ENCODE measurements around the gene GALNT15. TPM values are rescaled to one million over a fixed set of nuclear protein-coding genes. Genes with fewer than 3 reads are reported as not detected.

The GALNT15 gene
- total and polyA plus RNA-seq, 4 donors, result under 0.01 to 2.8 (median 1.3) TPM

DNA sequence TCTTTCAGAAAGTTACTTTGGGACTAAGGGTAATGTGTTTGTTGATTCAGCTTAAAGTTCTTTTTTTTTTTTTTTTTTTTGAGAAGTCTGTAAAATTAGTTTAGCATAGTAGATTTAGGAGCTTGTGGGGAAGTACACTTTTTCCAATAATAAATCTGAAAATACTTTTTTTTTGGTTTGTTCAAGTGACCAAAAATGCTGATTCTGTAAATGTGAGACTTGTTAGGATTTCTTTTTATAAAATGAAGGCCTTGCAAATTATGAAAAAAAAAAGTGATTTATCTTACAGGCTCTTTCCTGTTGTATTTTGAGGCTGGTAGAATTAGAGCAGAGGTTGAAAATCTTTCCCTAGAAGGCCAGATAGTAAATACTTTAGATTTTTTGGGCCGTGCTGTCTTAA, 98.1 kb downstream of the GALNT15 start:
- no peak for DNase-seq (ENCODE audit: low spot score)
- peaks cover 0 to 30% (median 19%) of the 10 kb centered on the region in 4 donors for H3K36me3 ChIP-seq (ENCODE audit: control insufficient read depth in 4 of 4, insufficient read depth in 3 of 4, low read depth in 1 of 4, low read length in 3 of 4)
- no peak overlapping the region for H3K27ac ChIP-seq (ENCODE audit: low read depth in 1 of 2, low read length in 2 of 2)
- peaks cover 2 to 7% (median 4%) of the 10 kb centered on the region in 4 donors for H3K4me1 ChIP-seq (ENCODE audit: control insufficient read depth in 4 of 4, insufficient read depth in 4 of 4, low read length in 3 of 4)
- no peaks in the 10 kb centered on the region for H3K27me3 ChIP-seq (ENCODE audit: control insufficient read depth in 4 of 4, insufficient read depth in 4 of 4, low read length in 3 of 4)
- no peak overlapping the region for H3K9ac ChIP-seq (ENCODE audit: low read depth in 1 of 2, low read length in 2 of 2)
- no peaks in the 10 kb centered on the region for H3K9me3 ChIP-seq (ENCODE audit: control insufficient read depth in 4 of 4, low read length in 3 of 4)
- H3K4me3 ChIP-seq (ENCODE audit: low read depth in 1 of 3, low read length in 3 of 3), result no peak overlapping the region
- 83% methylated on average over 1 of the region's 1 CpG for WGBS
- TF ChIP-seq EGR1 (IDR thresholded peaks at IDR 0.05; ENCODE audit: low read depth in 2 of 2) (no peak), NR2F2 (IDR thresholded peaks at IDR 0.05) (no peak), YY1 (IDR thresholded peaks at IDR 0.05) (no peak)
- TF ChIP-seq, protein P1, sequence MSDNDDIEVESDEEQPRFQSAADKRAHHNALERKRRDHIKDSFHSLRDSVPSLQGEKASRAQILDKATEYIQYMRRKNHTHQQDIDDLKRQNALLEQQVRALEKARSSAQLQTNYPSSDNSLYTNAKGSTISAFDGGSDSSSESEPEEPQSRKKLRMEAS (IDR thresholded peaks at IDR 0.05), result no peak

DNA sequence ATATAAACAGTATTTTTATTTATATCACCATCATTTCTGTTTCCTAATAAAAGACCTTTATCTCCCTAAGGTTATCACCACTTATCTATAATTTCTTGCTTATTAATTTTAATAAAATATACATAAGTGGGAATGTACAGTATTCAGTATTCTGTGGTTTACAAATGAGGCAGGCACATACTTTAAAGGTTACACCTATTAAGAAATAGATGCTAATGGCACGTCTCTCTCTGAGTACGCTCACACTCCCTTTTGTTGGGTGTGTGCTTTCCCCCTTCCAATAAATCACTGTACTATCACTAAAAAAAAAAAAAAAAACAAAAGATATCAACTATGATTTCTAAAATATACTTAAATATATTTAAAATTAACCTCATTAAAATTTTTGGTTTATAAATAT, 99.4 kb downstream of the GALNT15 start:
- H3K4me1 ChIP-seq (ENCODE audit: control insufficient read depth in 4 of 4, insufficient read depth in 4 of 4, low read length in 3 of 4), result no peaks in the 10 kb centered on the region
- peaks cover 0 to 37% (median 20%) of the 10 kb centered on the region in 4 donors for H3K36me3 ChIP-seq (ENCODE audit: control insufficient read depth in 4 of 4, insufficient read depth in 3 of 4, low read depth in 1 of 4, low read length in 3 of 4)
- 98% methylated on average over 2 of the region's 2 CpGs for WGBS
- no peak for DNase-seq (ENCODE audit: low spot score)
- no peak overlapping the region for H3K4me3 ChIP-seq (ENCODE audit: low read depth in 1 of 3, low read length in 3 of 3)
- no peak overlapping the region for H3K27ac ChIP-seq (ENCODE audit: low read depth in 1 of 2, low read length in 2 of 2)
- no peak for TF ChIP-seq GABPA (IDR thresholded peaks at IDR 0.05 in 1 of 2, conservative IDR thresholded peaks at IDR 0.05 in 1 of 2)
- TF ChIP-seq JUND (IDR thresholded peaks at IDR 0.05), result no peak
- TF ChIP-seq, protein P2, sequence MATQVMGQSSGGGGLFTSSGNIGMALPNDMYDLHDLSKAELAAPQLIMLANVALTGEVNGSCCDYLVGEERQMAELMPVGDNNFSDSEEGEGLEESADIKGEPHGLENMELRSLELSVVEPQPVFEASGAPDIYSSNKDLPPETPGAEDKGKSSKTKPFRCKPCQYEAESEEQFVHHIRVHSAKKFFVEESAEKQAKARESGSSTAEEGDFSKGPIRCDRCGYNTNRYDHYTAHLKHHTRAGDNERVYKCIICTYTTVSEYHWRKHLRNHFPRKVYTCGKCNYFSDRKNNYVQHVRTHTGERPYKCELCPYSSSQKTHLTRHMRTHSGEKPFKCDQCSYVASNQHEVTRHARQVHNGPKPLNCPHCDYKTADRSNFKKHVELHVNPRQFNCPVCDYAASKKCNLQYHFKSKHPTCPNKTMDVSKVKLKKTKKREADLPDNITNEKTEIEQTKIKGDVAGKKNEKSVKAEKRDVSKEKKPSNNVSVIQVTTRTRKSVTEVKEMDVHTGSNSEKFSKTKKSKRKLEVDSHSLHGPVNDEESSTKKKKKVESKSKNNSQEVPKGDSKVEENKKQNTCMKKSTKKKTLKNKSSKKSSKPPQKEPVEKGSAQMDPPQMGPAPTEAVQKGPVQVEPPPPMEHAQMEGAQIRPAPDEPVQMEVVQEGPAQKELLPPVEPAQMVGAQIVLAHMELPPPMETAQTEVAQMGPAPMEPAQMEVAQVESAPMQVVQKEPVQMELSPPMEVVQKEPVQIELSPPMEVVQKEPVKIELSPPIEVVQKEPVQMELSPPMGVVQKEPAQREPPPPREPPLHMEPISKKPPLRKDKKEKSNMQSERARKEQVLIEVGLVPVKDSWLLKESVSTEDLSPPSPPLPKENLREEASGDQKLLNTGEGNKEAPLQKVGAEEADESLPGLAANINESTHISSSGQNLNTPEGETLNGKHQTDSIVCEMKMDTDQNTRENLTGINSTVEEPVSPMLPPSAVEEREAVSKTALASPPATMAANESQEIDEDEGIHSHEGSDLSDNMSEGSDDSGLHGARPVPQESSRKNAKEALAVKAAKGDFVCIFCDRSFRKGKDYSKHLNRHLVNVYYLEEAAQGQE (IDR thresholded peaks at IDR 0.05), result no peak
- no peak for TF ChIP-seq HNF4A (conservative IDR thresholded peaks at IDR 0.05)
- no peak for TF ChIP-seq RAD21 (IDR thresholded peaks at IDR 0.05)
- no peak for TF ChIP-seq NR2F2 (IDR thresholded peaks at IDR 0.05)
- no peak for TF ChIP-seq TAF1 (conservative IDR thresholded peaks at IDR 0.05)
- TF ChIP-seq FOXA2 (IDR thresholded peaks at IDR 0.05), result no peak
- TF ChIP-seq, protein P1 (IDR thresholded peaks at IDR 0.05), result no peak
- H3K9ac ChIP-seq (ENCODE audit: low read depth in 1 of 2, low read length in 2 of 2), result no peak overlapping the region
- no peaks in the 10 kb centered on the region for H3K9me3 ChIP-seq (ENCODE audit: control insufficient read depth in 4 of 4, low read length in 3 of 4)
- H3K27me3 ChIP-seq (ENCODE audit: control insufficient read depth in 4 of 4, insufficient read depth in 4 of 4, low read length in 3 of 4), result no peaks in the 10 kb centered on the region

DNA sequence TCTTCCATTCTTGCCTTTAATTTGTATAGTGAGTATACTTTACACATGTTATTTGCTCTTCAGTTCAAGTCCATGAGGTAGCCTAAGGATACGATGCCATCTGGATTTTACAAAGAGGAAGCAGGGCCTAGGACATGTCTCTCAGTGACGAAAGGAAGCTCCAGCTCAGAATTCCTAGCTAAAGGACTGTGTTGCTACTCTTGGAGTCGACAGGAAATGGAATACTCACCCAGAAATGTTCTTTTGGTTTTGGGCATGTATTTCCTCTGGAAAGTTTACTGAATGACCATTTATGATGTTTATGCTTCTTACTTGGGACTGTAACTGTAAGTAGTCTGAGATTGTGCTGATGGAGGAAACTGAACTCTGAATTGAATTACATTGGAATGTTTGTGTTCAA, 103.0 kb downstream of the GALNT15 start:
- H3K9me3 ChIP-seq (ENCODE audit: control insufficient read depth in 4 of 4, low read length in 3 of 4), result no peaks in the 10 kb centered on the region
- no peak overlapping the region for H3K27ac ChIP-seq (ENCODE audit: low read depth in 1 of 2, low read length in 2 of 2)
- TF ChIP-seq, protein P3, sequence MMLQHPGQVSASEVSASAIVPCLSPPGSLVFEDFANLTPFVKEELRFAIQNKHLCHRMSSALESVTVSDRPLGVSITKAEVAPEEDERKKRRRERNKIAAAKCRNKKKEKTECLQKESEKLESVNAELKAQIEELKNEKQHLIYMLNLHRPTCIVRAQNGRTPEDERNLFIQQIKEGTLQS (IDR thresholded peaks at IDR 0.05), result no peak
- TF ChIP-seq NR2F2 (IDR thresholded peaks at IDR 0.05), result no peak
- peaks cover 0 to 22% (median 8%) of the 10 kb centered on the region in 4 donors for H3K36me3 ChIP-seq (ENCODE audit: control insufficient read depth in 4 of 4, insufficient read depth in 3 of 4, low read depth in 1 of 4, low read length in 3 of 4)
- no peak for DNase-seq (ENCODE audit: low spot score)
- H3K9ac ChIP-seq (ENCODE audit: low read depth in 1 of 2, low read length in 2 of 2), result no peak overlapping the region
- H3K4me1 ChIP-seq (ENCODE audit: control insufficient read depth in 4 of 4, insufficient read depth in 4 of 4, low read length in 3 of 4), result no peaks in the 10 kb centered on the region
- 75% methylated on average over 3 of the region's 3 CpGs for WGBS
- H3K4me3 ChIP-seq (ENCODE audit: low read depth in 1 of 3, low read length in 3 of 3), result no peak overlapping the region
- H3K27me3 ChIP-seq (ENCODE audit: control insufficient read depth in 4 of 4, insufficient read depth in 4 of 4, low read length in 3 of 4), result no peaks in the 10 kb centered on the region

Data from liver (tissue), 9 donors.